HEK293T (cell line): ENCODE results near the gene ARHGAP10.

Experiments
- ARNT ChIP-seq: fragments of 450-650 bp; IDR thresholded peaks from 2 replicates; pipeline ENCODE4 v1.6.1; 2017; ENCODE audit warnings: mild to moderate bottlenecking
- BHLHE40 ChIP-seq: fragments of 450-650 bp; IDR thresholded peaks from 2 replicates; pipeline ENCODE4 v1.6.1; 2016; ENCODE audit warnings: mild to moderate bottlenecking, moderate library complexity, borderline replicate concordance
- ELF4 ChIP-seq: fragments of 450-650 bp; IDR thresholded peaks from 2 replicates; pipeline ENCODE4 v1.6.1; 2017; ENCODE audit warnings: antibody characterized with exemption
- FOXA1 ChIP-seq: fragments of 450-650 bp; IDR thresholded peaks from 2 replicates; pipeline ENCODE4 v1.6.1; 2016; ENCODE audit warnings: mild to moderate bottlenecking
- FOXK2 ChIP-seq: fragments of 450-650 bp; IDR thresholded peaks from 2 replicates; pipeline ENCODE4 v1.6.1; 2016; ENCODE audit warnings: mild to moderate bottlenecking
- FOXM1 ChIP-seq: fragments of 450-650 bp; IDR thresholded peaks from 2 replicates; pipeline ENCODE4 v1.6.1; 2017; ENCODE audit warnings: mild to moderate bottlenecking, borderline replicate concordance
- HDGF ChIP-seq: fragments of 450-650 bp; IDR thresholded peaks from 2 replicates; pipeline ENCODE4 v1.6.1; 2017; ENCODE audit warnings: antibody characterized with exemption, borderline replicate concordance
- L3MBTL2 ChIP-seq: fragments of 450-650 bp; conservative IDR thresholded peaks from 2 replicates; pipeline ENCODE4 v1.6.1; 2016; ENCODE audit warnings: mild to moderate bottlenecking
- LEF1 ChIP-seq: fragments of 450-650 bp; IDR thresholded peaks from 2 replicates; pipeline ENCODE4 v1.6.1; 2017; ENCODE audit warnings: mild to moderate bottlenecking, borderline replicate concordance
- NFRKB ChIP-seq: fragments of 450-650 bp; IDR thresholded peaks from 2 replicates; pipeline ENCODE4 v1.6.1; 2016; ENCODE audit warnings: mild to moderate bottlenecking, moderate library complexity
- SP1 ChIP-seq: fragments of 450-650 bp; IDR thresholded peaks from 2 replicates; pipeline ENCODE4 v1.6.1; 2017
- SUZ12 ChIP-seq: fragments of 450-650 bp; IDR thresholded peaks from 2 replicates; pipeline ENCODE4 v1.6.1; 2016; ENCODE audit warnings: mild to moderate bottlenecking
- TARDBP ChIP-seq: fragments of 450-650 bp; IDR thresholded peaks from 2 replicates; pipeline ENCODE4 v1.6.1; 2016

DNA sequence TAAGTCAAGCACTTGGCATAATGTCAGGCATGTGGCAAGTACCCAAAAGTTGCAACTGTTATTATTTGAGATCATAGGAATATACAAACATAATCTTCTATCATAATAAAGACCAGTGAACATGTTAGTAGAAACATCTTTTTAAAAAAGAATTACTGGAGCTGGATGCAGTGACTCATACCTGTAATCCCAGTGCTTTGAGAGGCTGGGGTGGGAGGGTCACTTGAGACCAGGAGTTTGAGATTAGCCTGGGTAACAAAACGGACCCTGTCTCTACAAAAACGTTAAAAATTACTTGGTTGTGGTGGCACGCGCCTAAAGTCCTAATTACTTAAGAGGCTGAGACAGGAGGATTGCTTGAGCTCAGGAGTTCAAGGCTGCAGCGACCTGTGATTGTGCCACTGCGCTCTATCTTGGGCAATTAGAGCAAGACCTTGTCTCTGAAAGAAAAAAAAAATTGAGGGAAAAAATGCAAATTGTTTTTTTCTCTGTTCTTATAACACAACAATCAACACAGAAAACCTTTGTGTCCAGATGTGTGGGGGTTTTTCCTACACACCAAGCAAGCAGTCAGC lies 284.3 kb downstream of the ARHGAP10 start:
- no peak for TF ChIP-seq ELF4
- no peak for TF ChIP-seq FOXK2
- TF ChIP-seq FOXM1: no peak
- TF ChIP-seq SP1: no peak
- TF ChIP-seq TARDBP: no peak
- no peak for TF ChIP-seq FOXA1
- TF ChIP-seq LEF1: no peak
- no peak for TF ChIP-seq SUZ12
- TF ChIP-seq L3MBTL2: no peak
- no peak for TF ChIP-seq BHLHE40
- no peak for TF ChIP-seq NFRKB
- no peak for TF ChIP-seq ARNT
- no peak for TF ChIP-seq HDGF
